Fibroblast of mammary gland (primary cell): Measurements from ENCODE around the gene NKD1.

Experiments
- DNase-seq: peaks from one replicate; pipeline ENCODE4 v3.0.0-alpha.2; 2010; ENCODE audit warnings: low read depth
- H3K4me3 ChIP-seq: 2 replicates; pipeline ENCODE4 v1.5.1; 2011; ENCODE audit warnings: low read depth, mild to moderate bottlenecking, low read length, moderate library complexity; ENCODE audit not compliant: control insufficient read depth
- CTCF ChIP-seq: conservative IDR thresholded peaks from 2 replicates; pipeline ENCODE4 v1.5.1; 2011; ENCODE audit warnings: low read depth, low read length, inconsistent platforms; ENCODE audit not compliant: control insufficient read depth, insufficient read depth

The NKD1 gene

GRCh38 chr16:50519602-50520001 is 28.6 kb upstream of the NKD1 start:
- DNase-seq = no peak
- H3K4me3 ChIP-seq = no peak overlapping the region
- no peak for TF ChIP-seq CTCF

GRCh38 chr16:50520451-50521245 is 27.5 kb upstream of the NKD1 start:
- H3K4me3 ChIP-seq = no peak overlapping the region
- no peak for TF ChIP-seq CTCF
- no peak for DNase-seq

GRCh38 chr16:50521246-50521900 is 26.8 kb upstream of the NKD1 start:
- no peak for DNase-seq

GRCh38 chr16:50522324-50522723 is 25.9 kb upstream of the NKD1 start:
- H3K4me3 ChIP-seq = no peak overlapping the region
- no peak for DNase-seq
- TF ChIP-seq CTCF = no peak

More at GRCh38 chr16:50521246-50521900, 26.8 kb upstream of the NKD1 start:
- no peak for TF ChIP-seq CTCF
- no peak overlapping the region for H3K4me3 ChIP-seq

- no peak overlapping the region for H3K4me3 ChIP-seq
- no peak for DNase-seq
- no peak for TF ChIP-seq CTCF
Observed at GRCh38 chr16:50523710-50524109, 24.5 kb upstream of the NKD1 start.

- no peak for DNase-seq
- H3K4me3 ChIP-seq = no peak overlapping the region
- TF ChIP-seq CTCF = no peak
Observed at GRCh38 chr16:50525262-50525661, 22.9 kb upstream of the NKD1 start.
